ENCODE measurements around the gene CDH23. TPM values are rescaled to one million over a fixed set of nuclear protein-coding genes. Genes with fewer than 3 reads are reported as not detected.

CDH23 gene
- total and polyA plus RNA-seq, 8 donors: 1.8 to 22.8 (median 3.0) TPM

- TF ChIP-seq, protein P1, sequence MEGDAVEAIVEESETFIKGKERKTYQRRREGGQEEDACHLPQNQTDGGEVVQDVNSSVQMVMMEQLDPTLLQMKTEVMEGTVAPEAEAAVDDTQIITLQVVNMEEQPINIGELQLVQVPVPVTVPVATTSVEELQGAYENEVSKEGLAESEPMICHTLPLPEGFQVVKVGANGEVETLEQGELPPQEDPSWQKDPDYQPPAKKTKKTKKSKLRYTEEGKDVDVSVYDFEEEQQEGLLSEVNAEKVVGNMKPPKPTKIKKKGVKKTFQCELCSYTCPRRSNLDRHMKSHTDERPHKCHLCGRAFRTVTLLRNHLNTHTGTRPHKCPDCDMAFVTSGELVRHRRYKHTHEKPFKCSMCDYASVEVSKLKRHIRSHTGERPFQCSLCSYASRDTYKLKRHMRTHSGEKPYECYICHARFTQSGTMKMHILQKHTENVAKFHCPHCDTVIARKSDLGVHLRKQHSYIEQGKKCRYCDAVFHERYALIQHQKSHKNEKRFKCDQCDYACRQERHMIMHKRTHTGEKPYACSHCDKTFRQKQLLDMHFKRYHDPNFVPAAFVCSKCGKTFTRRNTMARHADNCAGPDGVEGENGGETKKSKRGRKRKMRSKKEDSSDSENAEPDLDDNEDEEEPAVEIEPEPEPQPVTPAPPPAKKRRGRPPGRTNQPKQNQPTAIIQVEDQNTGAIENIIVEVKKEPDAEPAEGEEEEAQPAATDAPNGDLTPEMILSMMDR (IDR thresholded peaks at IDR 0.05): no peak
- Histone ChIP-seq H3K9me3 (no peaks in the 10 kb centered on the region), H3K27ac (peak overlapping the region; percentile 51 to 90), H3K36me3 (no peaks in the 10 kb centered on the region), H3K27me3 (no peaks in the 10 kb centered on the region), H3K4me1 (peaks cover 4 to 52% of the 10 kb centered on the region in 2 donors), H3K4me3 (peak overlapping the region in 1 of 2 donors; percentile 13)
- intact Hi-C loops (cut with DNase I): loop anchor here in 1 of 2 donors (10.0 kb wide), 1 partner anchor 300 kb away; the partner anchor contains the start of gene CDH23
- DNase-seq: peak in 3 of 4 donors; percentile 19 to 83 (median 79)
- peak; percentile 72 for ATAC-seq
Measured at GRCh38 chr10:71694567-71694968, 297.8 kb downstream of the CDH23 start.

DNA sequence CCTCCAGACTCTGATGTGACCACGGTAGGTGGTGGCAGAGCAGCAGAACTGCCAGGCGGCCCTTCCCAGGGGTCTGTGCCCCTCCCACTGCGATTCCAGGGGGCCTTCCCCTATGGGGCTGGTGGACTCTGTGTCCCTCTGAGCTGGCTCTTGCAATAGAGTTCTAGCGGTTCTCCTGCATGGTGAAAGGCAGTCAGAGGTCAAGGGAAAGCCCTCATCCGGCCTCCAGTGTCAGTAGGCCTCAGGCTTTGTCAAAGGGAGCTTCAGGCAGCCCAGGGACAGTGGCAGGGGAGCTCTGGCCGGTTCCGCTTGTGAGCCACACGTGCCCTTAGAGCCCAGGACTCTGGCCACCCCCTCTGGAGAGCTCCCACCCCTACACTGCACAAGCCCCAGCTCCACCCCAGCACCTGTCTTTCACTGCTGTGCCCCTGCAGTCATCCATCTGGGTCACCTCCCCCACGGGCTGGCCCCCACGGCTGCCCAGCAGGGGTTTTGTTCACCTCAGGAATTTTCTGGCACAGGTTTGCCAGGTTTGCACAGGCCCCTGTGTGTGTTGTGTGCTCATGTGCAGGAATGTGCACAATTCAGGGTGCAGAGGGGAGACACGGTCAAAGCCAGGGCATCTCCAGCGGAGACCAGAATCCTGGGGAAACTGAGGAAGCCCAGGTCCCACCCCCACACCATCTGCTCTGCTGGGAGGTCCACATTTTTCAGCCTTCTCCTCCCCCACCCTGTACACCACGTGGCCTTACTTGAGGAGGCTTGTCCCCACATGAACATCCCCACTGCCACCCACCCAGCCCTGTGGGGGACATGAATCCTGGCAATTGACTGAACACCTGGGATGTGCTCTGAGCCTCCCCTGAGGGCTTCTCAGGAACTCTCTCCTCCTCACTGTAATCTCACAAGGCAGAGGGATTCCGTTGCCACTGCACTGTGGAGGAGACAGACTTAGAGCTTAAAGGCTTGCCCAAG, 299.1 kb downstream of the CDH23 start:
- H3K9me3 ChIP-seq: no peaks in the 10 kb centered on the region
- no peaks in the 10 kb centered on the region for H3K36me3 ChIP-seq
- intact Hi-C loops (cut with DNase I): loop anchor here in 1 of 2 donors (10.0 kb wide), 1 partner anchor 301 kb away; the partner anchor contains the start of gene CDH23
- peaks cover 4 to 61% of the 10 kb centered on the region in 2 donors for H3K4me1 ChIP-seq
- peak; percentile 25 for ATAC-seq
- peak overlapping the region in 1 of 2 donors; percentile 90 for H3K27ac ChIP-seq
- H3K4me3 ChIP-seq: no peak overlapping the region
- peak in 1 of 4 donors; percentile 49 for DNase-seq
- TF ChIP-seq, protein P1 (IDR thresholded peaks at IDR 0.05): no peak
- H3K27me3 ChIP-seq: no peaks in the 10 kb centered on the region

GRCh38 chr10:71696628-71697326, 300.1 kb downstream of the CDH23 start:
- Histone ChIP-seq H3K36me3 (no peaks in the 10 kb centered on the region), H3K4me3 (no peak overlapping the region), H3K27ac (no peak overlapping the region), H3K4me1 (peaks cover 4 to 71% of the 10 kb centered on the region in 2 donors), H3K27me3 (no peaks in the 10 kb centered on the region), H3K9me3 (no peaks in the 10 kb centered on the region)
- peak in 3 of 4 donors; percentile 40 to 91 (median 54) for DNase-seq
- intact Hi-C loops (cut with DNase I): loop anchor here in 1 of 2 donors (10.0 kb wide), 1 partner anchor 302 kb away; the partner anchor contains the start of gene CDH23
- TF ChIP-seq, protein P1 (IDR thresholded peaks at IDR 0.05): peak; percentile 84 to 86
- peak; percentile 76 for ATAC-seq

DNA sequence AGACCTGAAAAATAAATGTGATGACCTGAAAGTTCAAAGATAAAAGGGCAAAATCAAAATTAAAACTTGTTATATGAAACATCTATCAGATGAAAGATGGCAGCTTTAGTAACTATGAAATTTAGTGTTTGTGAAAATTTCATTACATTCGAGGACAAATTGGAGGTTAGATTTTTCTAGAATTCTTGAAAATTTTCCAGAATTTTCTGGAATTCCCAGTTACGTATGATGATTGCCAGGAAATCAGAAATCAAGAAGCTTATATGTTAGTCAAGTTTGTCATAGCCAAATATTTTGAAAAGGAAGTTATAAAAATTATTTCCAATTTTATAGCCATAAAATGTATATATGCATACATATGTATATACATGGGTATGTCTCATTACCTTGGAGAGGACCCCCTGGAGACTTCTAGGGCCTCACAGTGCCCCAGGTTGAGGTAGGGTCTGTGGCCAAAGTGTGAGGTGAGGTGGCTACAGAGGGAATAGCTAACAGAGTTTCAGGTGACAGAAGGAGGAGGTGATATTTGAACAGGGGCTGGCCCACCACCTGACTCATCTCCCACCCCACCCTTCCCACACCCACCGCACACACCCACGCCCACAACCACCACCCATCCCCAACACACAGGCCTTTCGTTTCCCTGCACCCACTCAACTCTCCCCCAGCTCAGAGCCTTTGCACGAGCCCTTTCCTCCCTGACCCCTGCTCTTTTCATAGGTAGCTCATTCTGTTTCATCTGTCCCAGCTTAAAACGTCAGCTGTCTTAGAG, 301.4 kb downstream of the CDH23 start:
- intact Hi-C loops (cut with DNase I): loop anchor here in 1 of 2 donors (10.0 kb wide), 1 partner anchor 303 kb away; the partner anchor contains the start of gene CDH23
- Histone ChIP-seq H3K27me3 (no peaks in the 10 kb centered on the region), H3K27ac (no peak overlapping the region), H3K9me3 (no peaks in the 10 kb centered on the region), H3K4me1 (peaks cover 4 to 68% of the 10 kb centered on the region in 2 donors), H3K36me3 (no peaks in the 10 kb centered on the region), H3K4me3 (no peak overlapping the region)
- TF ChIP-seq, protein P1 (IDR thresholded peaks at IDR 0.05): no peak
- no peak for ATAC-seq
- no peak for DNase-seq
